Motor neuron (in vitro differentiated cells): Measurements from ENCODE around the gene RPP25. TPM values are rescaled to one million over a fixed set of nuclear protein-coding genes. Genes with fewer than 3 reads are reported as not detected.

Source experiments
- ATAC-seq, 8 experiments: fragments of 200-7000 bp; cut with Tn5 transposase; replicated peaks in 6 of 8; 2 replicates each; pipeline ENCODE4 v1.8.0; 2021; ENCODE audit warnings: mild to moderate bottlenecking in 8 of 8, moderate library complexity in 8 of 8
- H3K27ac ChIP-seq, 2 donors: fragments of 250-450 bp; sonication (Bioruptor Pico); 2 replicates each; pipeline ENCODE4 v1.9.0; 2021; ENCODE audit warnings: antibody characterized with exemption in 2 of 2, mild to moderate bottlenecking in 2 of 2, moderate library complexity in 1 of 2
- H3K4me1 ChIP-seq, 2 donors: fragments of 250-450 bp; sonication (Bioruptor Pico); replicated peaks in 1 of 2; 2 replicates each; pipeline ENCODE4 v1.6.1; 2021; ENCODE audit warnings: antibody characterized with exemption in 2 of 2, mild to moderate bottlenecking in 2 of 2, moderate library complexity in 1 of 2
- H3K4me3 ChIP-seq, 5 donors: fragments of 250-450 bp; sonication (Bioruptor Pico); 2 replicates each; pipeline ENCODE4 v1.9.0; 2021; ENCODE audit warnings: antibody characterized with exemption in 5 of 5, mild to moderate bottlenecking in 5 of 5, moderate library complexity in 4 of 5
- WGBS, 10 experiments: fragments of 450-650 bp; shearing (Covaris generic); methylation state at CpG; one replicate each; pipeline ENCODE4 v1.0.0; 2022; 5-methylcytosine and 5-hydroxymethylcytosine counted together
- in situ Hi-C, 9 experiments: fragments of 400-800 bp; cut with MboI; loops; one replicate each; pipeline ENCODE4 v1.15.0; 2021; ENCODE audit warnings: low sequenced_read_pairs in 9 of 9, low pct_unique_long_range_greater_than_20kb in 2 of 9; ENCODE audit not compliant: unreplicated experiment in 9 of 9
- total RNA-seq, 8 experiments: library from RNA; unstranded; fragments of 300-600 nt; gene quantifications; 2 replicates each; pipeline versions ENCODE4 v1.2.3 to v1.2.4, GENCODE V29; 2022

RPP25 gene
- total RNA-seq, 8 experiments from 2014 or later, result 3.2 to 13.9 (median 9.5) TPM

DNA sequence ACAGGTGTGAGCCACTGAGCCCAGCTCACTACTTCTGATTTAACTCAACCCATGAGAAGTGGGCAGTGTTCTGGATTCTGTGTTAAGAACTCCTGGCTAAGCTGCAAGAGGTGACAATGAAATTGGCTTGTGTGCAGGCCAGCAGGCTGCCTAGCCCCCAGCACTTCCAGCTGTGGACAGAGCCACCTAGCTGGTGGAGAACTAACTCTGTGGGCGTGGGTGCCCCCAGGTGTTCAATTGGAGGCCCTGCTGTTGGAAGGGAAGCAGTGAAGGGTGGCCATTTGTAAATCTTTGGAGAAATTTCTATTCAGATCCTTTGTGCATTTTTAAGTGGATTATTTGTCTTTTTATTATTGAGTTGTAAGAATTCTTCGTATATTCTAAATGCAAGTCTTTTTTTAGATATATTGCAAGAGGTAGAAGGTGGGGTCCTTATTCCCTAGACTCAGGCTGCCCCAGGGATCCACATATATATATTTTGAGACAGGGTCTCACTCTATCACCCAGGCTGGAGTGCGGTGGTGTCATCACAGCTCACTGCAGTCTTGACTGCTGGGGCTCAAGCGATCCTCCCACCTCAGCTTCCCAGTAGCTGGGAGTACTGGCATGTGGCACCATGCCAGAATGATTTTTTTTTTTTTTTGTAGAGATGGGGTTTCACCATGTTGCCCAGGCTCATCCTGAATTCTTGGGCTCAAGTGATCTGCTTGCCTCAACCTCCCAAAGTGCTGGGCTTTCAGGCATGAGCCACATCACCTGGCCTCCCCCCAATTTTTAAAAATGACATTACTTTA is 31.6 kb upstream of the RPP25 start:
- Histone ChIP-seq H3K4me3 (no peak overlapping the region), H3K4me1 (peaks cover 0 to 7% of the 10 kb centered on the region in 2 donors), H3K27ac (no peak overlapping the region)
- WGBS, 10 experiments, result 17 to 49% (median 30%) methylated on average over 1 to 4 of the region's 4 CpGs; no CpG with 5 or more reads in 3 of the 10 experiments
- ATAC-seq, result peak; percentile 67 to 93 (median 84)
- in situ Hi-C loops, result no loop called here

DNA sequence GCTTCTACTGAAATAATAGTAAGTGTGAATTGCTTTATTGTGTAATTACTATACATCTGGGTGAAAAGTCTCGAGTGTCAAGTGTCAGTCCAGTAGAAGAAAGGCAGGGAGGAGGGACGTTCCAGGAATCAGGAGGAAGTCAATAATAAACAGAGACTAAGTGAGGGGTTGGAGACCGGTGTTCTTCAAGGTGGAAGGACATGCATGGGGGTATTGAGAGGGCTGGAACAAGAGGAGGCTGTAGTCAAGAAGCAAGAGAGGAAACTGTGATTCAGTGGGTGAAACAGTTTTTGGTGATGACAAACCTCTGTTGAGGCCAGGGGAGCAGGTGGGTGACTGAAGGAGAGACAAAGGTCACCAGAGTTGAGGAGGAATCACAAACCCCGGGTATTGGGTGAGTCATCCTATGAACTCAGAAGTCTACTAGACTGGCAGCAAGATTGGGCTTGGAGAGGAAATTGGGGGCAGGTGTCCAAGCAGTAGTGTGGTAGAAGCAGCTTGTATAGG is 27.2 kb upstream of the RPP25 start:
- WGBS, 10 experiments, result 5 to 60% (median 29%) methylated on average over 1 to 3 of the region's 4 CpGs; no CpG with 5 or more reads in 1 of the 10 experiments
- Histone ChIP-seq H3K4me1 (no peaks in the 10 kb centered on the region), H3K27ac (no peak overlapping the region), H3K4me3 (no peak overlapping the region)
- ATAC-seq, result no peak
- in situ Hi-C loops, result no loop called here

DNA sequence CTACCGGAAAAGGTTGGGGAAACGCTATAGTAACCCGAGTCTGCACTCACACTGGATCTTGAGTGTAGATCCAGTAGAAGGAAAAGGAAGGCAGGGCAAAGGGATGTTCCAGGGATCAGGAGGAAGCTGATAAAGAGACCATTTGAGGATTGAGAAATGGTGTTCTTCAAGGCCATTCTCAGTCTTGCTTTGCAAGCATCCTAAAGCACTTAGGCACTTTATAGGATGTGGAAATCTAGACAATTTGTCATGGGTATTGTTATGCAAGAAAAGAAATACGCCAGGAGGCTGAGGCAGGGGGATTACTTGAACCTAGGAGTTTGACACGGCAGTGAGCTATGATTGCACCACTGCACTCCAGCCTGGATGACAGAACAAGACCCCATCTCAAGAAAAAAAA is 25.6 kb upstream of the RPP25 start:
- Histone ChIP-seq H3K27ac (no peak overlapping the region), H3K4me3 (no peak overlapping the region), H3K4me1 (no peaks in the 10 kb centered on the region)
- no peak for ATAC-seq
- 66 to 100% (median 75%) methylated on average over 1 to 5 of the region's 5 CpGs; no CpG with 5 or more reads in 1 of the 10 experiments for whole genome bisulfite sequencing, 10 experiments
- in situ Hi-C loops, result no loop called here

DNA sequence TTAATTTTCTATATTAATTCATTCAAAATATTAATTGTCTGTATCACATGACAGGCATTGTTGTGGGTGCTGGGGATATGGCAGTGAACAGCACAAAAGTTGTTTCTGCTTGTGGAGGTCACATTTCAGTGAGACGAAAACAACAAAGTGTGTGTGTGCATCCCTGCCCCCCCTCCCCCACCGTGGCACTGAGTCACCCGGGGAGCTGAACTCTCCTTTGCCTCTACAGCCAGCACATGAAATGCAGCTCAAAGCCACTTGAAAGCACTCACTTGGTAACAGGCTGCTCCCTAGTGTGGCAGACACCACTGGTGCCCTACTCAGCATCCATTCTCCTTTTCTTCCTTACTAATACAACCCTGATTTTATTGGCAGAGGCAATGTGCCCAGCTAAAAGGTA is 21.9 kb upstream of the RPP25 start:
- Histone ChIP-seq H3K4me3 (no peak overlapping the region), H3K27ac (no peak overlapping the region), H3K4me1 (no peaks in the 10 kb centered on the region)
- in situ Hi-C loops, result no loop called here
- ATAC-seq, result peak in 5 of 8 experiments; percentile 26 to 76 (median 66)
- 27 to 33% methylated on average over 1 to 3 of the region's 3 CpGs; no CpG with 5 or more reads in 8 of the 10 experiments for WGBS, 10 experiments

DNA sequence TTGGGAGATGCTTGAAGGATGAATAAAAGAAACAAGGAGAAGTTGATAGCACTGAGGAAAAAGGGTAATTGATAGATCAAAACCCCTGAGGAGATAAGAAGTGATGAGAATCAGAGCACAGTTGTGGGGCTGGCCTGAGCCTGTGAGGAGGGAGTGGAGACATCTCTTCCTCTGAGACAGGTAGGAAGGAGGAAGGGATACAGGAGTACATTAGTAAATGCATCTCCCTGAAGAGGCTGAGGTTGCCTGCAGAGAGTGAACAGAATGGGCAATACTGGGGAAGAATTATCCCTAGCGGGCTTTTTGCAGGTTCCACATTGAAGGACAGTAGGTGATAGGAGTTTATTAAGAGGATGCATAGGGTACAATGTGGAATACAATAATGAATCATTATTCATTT is 21.5 kb upstream of the RPP25 start:
- Histone ChIP-seq H3K27ac (no peak overlapping the region), H3K4me1 (no peaks in the 10 kb centered on the region), H3K4me3 (no peak overlapping the region)
- in situ Hi-C loops, result no loop called here
- ATAC-seq, result peak in 1 of 8 experiments; percentile 10
- 60 to 100% (median 83%) methylated on average over 1 of the region's 1 CpG; no CpG with 5 or more reads in 5 of the 10 experiments for WGBS, 10 experiments

DNA sequence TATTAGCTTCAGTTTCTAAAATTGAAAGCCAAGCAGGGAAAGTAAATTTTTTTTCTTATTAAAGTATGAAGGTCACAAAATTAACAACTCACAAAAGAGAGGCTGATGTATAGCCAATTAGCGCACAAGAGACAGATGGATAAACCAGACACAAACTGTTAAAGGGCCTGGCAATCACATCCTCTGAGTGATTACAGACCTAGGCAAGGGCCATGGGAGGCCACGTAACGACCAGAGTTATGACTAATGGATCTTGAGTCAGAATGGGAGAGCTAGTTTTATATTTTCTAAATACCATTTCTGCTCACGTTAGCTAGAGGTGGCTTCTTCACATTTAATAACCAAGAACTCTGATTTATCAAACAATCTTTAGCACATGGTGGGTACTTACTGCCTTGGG is 21.0 kb upstream of the RPP25 start:
- ATAC-seq, result no peak
- Histone ChIP-seq H3K4me3 (no peak overlapping the region), H3K4me1 (no peaks in the 10 kb centered on the region), H3K27ac (no peak overlapping the region)
- in situ Hi-C loops, result no loop called here
- 18 to 100% (median 80%) methylated on average over 1 to 4 of the region's 4 CpGs for WGBS, 10 experiments

DNA sequence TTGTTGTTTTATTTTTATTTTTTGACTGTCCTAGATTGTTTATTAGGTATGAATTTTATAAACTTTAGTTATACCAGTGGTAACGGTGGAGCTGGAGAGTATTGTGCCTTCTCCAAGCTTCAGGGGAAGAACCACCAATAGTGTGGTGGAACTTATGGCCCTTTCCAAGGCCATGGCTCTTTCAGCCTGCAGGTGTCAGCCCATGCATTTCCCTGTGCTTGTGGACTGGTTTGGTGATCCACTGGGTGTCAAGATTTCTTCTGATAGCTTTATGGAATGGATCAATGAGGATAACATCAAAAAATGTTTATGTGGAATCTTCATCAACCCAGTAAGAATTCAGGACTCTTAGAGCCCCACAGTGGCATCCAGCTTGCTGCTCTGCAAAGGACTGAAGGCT is 19.6 kb upstream of the RPP25 start:
- in situ Hi-C loops, result no loop called here
- WGBS, 10 experiments, result 0 to 100% (median 83%) methylated on average over 1 of the region's 1 CpG; no CpG with 5 or more reads in 2 of the 10 experiments
- H3K4me1 ChIP-seq, result no peaks in the 10 kb centered on the region
- ATAC-seq, result no peak
- no peak overlapping the region for H3K4me3 ChIP-seq
- no peak overlapping the region for H3K27ac ChIP-seq

DNA sequence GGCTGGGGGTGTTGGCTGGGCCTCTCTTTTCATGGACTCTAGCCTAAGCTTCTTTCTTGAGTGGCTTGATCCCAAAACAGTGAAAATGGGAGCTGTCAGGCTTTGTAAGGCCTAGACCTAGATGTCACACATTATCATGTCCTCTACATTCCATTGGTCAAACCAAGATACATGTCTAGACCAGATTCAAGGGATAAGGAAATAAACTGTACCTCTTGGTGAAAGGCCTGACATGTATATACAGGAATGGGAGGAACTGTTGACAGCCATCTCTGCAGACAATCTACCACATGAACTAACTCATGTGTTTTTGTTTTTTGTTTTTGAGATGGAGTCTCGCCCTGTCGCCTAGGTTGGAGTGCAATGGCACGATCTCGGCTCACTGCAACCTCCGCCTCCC is 11.1 kb upstream of the RPP25 start:
- ATAC-seq, result no peak
- H3K4me3 ChIP-seq, result no peak overlapping the region
- 100% methylated on average over 1 to 2 of the region's 5 CpGs; no CpG with 5 or more reads in 6 of the 10 experiments for WGBS, 10 experiments
- peaks cover 13 to 16% of the 10 kb centered on the region in 2 donors for H3K4me1 ChIP-seq
- no peak overlapping the region for H3K27ac ChIP-seq
- in situ Hi-C loops, result loop anchor here in 1 of 9 experiments (25.0 kb wide), 1 partner anchor 330 kb away; no protein-coding TSS in a partner anchor

DNA sequence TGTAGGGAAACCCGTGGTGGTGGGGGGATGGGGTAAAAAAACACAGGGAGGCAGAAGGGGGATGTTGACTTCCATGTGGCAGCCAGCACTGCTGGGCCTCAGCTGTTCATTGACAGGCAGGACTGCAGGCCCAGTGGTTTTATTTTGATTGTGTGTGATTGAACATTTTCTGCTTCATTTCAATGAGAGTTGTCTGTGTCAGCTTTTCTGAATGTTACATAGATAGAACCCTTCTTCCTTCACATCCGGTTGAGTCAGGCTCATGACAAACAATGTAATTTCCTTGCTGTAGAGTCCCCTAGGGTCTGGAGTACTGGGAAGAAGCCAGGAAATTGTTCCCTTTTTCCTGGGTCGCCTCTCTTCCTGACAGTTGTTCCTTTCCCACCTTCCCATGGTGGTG is 8.2 kb upstream of the RPP25 start:
- in situ Hi-C loops, result loop anchor here in 1 of 9 experiments (25.0 kb wide), 1 partner anchor 327 kb away; no protein-coding TSS in a partner anchor
- peak in 5 of 8 experiments; percentile 67 to 88 (median 71) for ATAC-seq

DNA sequence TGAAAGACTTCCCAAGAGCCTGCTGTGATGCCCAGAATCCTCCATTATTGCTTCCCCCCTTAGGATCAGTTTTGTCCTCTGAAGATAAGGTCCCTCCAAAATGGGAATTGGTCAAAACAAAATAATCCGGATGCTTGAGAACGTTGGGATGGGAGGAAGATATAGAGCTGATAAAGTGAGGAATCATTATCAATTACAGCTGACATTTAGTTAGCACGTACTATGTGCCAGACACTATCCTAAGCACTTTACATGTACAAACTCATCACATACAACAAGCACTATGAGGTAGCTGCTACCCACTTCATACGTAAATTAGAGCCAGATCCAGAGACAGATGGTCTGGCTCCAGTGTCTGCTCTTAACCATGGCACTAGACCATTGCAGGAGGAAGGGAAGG is 6.6 kb upstream of the RPP25 start:
- ATAC-seq, result no peak
- H3K4me1 ChIP-seq, result peaks cover 17 to 31% of the 10 kb centered on the region in 2 donors
- no peak overlapping the region for H3K27ac ChIP-seq
- in situ Hi-C loops, result loop anchor here in 1 of 9 experiments (25.0 kb wide), 1 partner anchor 326 kb away; no protein-coding TSS in a partner anchor
- WGBS, 10 experiments, result 28 to 100% (median 86%) methylated on average over 2 of the region's 4 CpGs; no CpG with 5 or more reads in 2 of the 10 experiments
- H3K4me3 ChIP-seq, result no peak overlapping the region

More for the DNA sequence above, 8.2 kb upstream of the RPP25 start:
- 0 to 58% (median 17%) methylated on average over 1 to 2 of the region's 3 CpGs; no CpG with 5 or more reads in 6 of the 10 experiments for whole genome bisulfite sequencing, 10 experiments
- Histone ChIP-seq H3K4me3 (no peak overlapping the region), H3K27ac (peak overlapping the region; percentile 6 to 64), H3K4me1 (peaks cover 13 to 16% of the 10 kb centered on the region in 2 donors)

DNA sequence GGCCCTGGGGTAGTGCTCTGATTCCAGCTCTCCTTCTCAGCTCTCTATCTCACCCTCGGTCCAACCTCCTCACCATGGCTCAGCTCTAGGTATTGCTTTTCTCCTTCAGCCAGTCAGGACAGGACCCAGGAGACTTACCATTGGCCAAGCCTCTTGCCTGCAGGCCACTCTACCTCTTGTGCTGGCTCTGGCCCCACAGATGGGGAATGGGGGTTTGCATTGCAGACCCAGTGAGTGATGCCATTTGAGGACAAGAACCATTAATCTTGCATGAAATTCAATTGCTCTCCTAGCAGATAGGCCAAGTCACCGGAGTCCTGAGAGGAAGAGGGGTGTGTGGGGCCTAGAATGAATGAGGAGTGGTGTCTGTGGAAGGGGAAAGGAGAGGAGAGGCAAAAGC is 6.1 kb upstream of the RPP25 start:
- no peak for ATAC-seq
- Histone ChIP-seq H3K27ac (no peak overlapping the region), H3K4me1 (peaks cover 17 to 37% of the 10 kb centered on the region in 2 donors), H3K4me3 (no peak overlapping the region)
- in situ Hi-C loops, result loop anchor here in 1 of 9 experiments (25.0 kb wide), 1 partner anchor 325 kb away; no protein-coding TSS in a partner anchor
- 20 to 80% (median 41%) methylated on average over 1 of the region's 2 CpGs; no CpG with 5 or more reads in 6 of the 10 experiments for WGBS, 10 experiments

DNA sequence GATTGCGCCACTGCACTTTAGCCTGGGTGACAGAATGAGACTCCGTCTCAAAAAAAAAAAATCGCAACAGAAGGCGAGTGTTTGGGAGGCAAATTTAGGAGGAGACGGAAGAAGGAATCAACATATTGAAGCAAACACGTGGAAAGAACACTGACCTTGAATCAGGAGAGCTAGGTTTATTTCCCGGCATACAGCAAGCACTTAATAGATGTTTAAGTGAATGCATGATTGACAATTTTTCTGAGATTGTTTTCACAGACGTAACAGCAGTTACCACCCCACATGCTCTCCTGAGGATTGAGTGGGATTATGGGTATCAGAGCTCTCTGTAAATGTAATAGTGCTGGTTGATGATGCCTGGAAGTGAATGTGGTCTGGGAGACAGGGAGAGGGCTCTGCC is 5.6 kb upstream of the RPP25 start:
- no peak for ATAC-seq
- no peak overlapping the region for H3K4me3 ChIP-seq
- 70 to 100% (median 90%) methylated on average over 1 to 7 of the region's 8 CpGs; no CpG with 5 or more reads in 3 of the 10 experiments for WGBS, 10 experiments
- H3K4me1 ChIP-seq, result peaks cover 17 to 38% of the 10 kb centered on the region in 2 donors
- H3K27ac ChIP-seq, result no peak overlapping the region
- in situ Hi-C loops, result loop anchor here in 1 of 9 experiments (25.0 kb wide), 1 partner anchor 325 kb away; no protein-coding TSS in a partner anchor

DNA sequence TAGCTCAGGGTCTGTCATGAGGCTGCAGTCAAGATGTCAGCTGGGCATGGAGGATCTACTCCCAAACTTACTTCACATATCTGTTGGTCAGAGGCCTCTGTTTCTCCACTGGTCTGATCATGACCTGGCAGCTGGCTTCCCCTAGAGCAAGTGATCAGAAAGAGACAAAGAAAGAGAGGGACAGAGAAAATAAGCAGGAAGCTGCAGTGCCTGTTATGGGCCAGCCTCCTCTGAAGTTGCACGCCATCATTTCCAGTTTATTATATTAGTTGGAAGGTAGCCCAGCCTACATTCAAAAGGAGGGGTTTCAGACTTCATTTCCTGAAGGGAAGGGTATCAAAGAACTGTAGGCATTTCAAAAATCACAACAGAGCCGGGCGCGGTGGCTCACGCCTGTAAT is 5.0 kb upstream of the RPP25 start:
- Histone ChIP-seq H3K27ac (no peak overlapping the region), H3K4me1 (peaks cover 17 to 38% of the 10 kb centered on the region in 2 donors)

More for the DNA sequence above, 5.0 kb upstream of the RPP25 start:
- no peak for ATAC-seq
- in situ Hi-C loops, result loop anchor here in 1 of 9 experiments (25.0 kb wide), 1 partner anchor 324 kb away; no protein-coding TSS in a partner anchor
- WGBS, 10 experiments, result 92 to 100% (median 99%) methylated on average over 1 to 5 of the region's 5 CpGs; no CpG with 5 or more reads in 6 of the 10 experiments
- H3K4me3 ChIP-seq, result no peak overlapping the region
